Inflammatory macrophage treated with lipopolysaccharide for 4 hours (primary cell): Measurements from ENCODE around the gene IQCK.

Experiments used
- DNase-seq: peaks from one replicate; pipeline ENCODE4 v3.0.0-alpha.2; 2020

The IQCK gene

DNA sequence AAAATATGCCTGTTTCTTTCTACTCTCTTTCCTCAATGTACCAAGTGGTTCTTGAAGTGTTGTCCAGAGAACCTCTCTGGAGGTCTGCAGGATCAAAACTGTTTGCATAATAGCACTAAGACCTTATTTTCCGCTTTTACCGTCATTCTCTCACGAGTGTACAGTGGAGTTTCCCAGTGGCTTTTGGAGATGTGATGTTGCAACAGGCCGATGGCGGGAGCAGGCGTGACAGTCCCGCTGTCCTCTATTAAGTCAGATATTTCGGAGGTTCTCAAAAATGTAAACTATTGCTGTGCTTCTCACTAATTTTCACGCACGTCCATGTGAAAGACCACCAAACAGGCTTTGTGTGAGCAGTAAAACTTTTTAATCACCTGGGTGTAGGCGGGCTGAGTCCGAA lies 174.8 kb downstream of the IQCK start:
- no peak for DNase-seq

DNA sequence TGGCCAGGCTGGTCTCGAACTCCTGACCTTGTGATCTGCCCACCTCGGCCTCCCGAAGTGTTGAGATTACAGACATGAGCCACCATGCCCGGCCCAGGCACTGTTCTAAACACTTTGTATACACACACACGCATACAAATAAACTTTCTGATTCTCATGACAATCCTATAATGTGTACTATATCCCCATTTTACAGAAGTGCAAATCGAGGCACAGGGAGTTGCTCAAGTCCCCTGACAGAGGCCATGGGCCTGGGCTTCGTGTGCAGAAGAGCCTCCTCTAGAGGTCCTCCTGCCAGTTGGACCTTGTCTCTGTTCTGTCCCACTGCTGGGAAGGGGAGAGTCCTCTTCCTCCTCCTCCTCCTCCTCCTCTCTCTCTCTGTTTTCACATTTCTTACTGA lies 176.5 kb downstream of the IQCK start:
- no peak for DNase-seq

DNA sequence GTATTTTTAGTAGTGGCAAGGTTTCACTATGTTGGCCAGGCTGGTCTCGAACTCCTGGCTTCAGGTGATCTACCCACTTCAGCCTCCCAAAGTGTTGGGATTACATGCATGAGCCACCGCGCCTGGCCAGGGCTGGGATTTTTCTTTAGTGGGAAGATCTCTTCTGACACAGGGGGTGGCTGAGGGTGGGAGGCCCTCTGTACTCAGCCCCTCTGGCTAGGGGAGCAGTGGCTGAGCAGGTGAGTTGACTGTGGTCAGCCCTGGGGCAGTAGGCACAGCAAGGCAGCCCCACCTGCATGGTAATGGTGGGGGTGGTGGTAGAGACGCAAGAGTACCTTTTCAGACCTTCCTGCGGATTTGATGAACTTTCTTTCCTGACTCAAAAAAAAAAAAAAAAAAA lies 178.9 kb downstream of the IQCK start:
- no peak for DNase-seq

DNA sequence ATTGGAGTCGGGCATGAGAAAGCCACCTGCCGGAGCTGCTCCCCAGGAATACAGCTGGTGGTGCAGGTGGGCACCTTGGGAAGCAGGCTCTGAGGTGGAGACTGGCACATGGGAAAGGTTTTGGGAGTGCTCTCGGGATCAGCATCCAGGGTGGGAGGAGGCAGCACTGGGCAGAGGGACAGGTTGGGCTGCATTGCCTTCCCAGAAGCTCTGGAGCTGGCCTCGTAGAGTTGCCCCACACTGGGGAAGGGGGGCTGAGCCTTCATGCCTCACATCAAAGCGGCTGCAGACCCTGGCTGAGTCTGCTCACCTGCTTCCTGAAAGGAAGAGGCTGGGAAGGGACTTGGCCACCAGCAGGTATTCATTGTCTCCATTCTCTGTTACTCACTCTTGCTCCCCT lies 180.1 kb downstream of the IQCK start:
- DNase-seq = no peak

DNA sequence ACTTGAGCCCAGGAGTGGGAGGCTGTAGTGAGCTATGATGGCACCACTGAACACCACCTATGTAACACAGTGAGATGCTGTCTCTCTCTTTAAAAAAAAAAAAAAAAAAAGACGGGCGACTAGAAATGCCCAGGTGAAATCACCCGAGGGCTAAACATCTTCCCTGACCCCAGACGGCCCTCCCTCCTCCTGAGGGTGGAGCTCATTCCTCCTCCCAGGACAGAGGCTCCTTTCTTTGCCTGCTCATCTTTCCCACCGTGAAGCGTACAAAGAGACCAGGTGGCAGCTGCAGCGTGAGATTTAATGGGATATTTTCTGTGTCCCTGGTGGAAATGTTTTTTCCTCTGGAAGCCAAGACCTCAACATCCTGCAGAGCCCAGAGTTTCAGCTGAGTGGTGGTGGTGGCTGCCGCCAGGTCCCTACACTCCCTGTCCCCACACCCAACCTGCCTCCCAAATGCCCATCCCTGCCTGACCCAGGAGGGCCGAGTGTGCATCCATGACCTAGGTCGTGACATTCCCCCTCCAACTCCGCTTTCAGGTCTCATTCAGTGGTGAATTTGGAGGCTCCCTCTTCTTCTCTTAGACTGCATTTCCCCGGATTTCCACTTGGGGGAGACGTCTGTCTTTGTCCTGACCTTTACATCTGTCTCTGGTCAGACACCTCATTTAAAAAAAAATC lies 181.0 kb downstream of the IQCK start:
- DNase-seq = peak; percentile 49

DNA sequence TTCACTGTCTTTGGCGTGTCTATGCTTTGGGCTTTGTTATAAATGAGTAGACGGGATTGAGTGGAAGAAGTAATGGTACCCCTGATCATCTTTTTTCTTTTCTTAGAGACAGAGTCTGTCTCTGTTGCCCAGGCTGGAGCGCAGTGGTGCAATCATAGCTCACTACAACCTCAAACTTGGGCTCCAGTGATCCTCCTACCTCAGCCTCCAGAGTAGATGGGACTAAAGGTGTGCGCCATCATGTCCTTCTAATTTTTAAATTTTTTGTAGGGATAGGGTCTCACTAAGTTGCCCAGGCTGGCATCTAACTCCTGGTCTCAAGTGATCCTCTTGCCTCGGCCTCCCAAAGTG lies 181.5 kb downstream of the IQCK start:
- DNase-seq = no peak

DNA sequence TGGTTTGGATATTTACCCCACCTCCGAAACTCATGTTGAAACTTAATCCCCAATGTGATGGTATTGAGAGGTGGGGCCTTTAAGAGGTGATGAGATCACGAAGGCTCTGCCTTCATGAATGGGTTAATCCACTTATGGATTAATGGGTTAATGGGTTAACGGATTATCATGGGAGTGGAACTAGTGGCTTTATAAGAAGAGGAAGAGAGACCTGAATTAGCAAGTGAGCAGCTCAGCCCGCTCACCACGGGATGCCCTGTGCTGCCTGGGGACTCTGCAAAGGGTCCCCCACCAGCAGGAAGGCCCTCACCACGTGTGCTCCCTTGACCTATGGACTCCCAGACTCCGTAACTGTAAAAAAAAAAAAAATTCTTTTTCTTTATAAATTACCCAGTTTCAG lies 183.1 kb downstream of the IQCK start:
- no peak for DNase-seq

DNA sequence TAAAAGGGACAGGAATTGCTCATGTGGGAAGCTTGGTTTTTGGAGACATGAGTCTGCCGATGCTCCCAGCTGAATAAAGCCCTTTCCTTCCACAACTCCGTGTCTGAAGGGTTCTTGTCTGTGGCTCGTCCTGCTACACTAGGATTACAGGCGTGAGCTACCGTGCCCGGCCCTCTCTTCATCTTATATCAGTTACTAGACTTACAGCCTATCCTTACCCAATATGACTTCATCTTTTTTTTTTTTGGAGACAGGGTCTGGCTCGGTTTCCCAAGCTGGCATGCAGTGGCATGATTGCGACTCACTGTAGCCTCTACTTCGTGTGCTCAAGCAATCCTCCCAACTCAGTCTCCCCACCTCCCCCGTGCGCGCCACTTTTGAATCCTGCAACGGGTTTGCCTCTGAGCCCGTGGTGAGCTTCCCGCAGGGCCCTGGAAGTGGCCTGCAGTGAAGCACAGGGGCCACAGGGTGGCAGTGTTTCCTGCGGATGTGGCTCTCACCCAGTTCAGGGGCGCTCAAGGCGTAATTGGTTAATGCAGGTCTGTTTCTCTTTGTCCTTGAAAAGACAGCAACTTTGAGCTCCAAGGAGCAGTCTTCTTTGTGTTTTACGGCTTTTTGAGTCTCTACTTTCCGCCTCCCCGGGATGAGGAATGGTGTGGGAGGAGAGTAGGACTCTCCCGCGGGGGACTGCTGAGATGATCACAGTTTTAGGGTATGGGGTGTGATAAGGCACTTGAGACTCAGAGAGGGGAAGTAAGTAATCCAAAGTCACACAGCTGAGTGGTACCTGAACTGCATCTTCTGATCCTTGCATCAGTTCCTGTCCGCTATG lies 189.3 kb downstream of the IQCK start:
- DNase-seq = peak; percentile 62
